Keratinocyte (primary cell): Measurements from ENCODE around the gene RBM39. TPM values are rescaled to one million over a fixed set of nuclear protein-coding genes. Genes with fewer than 3 reads are reported as not detected.
A peak's percentile ranks its signal among the peaks of the same experiment; 100 is the strongest.

ENCODE experiments used
- DNase-seq: peaks from one replicate; pipeline ENCODE4 v3.0.0-alpha.2; 2011; ENCODE audit warnings: low read depth, missing footprints, low spot score
- FAIRE-seq: peaks from 2 replicates; lab custom pipeline; 2011; peaks lifted over from hg19 to GRCh38; lab: Jason Lieb, UNC
- H2AFZ ChIP-seq: 2 replicates; pipeline ENCODE4 v1.6.0; 2012; ENCODE audit warnings: low read length, control low read depth, inconsistent platforms; ENCODE audit not compliant: control insufficient read depth
- H3K27ac ChIP-seq: 2 replicates; pipeline ENCODE4 v1.5.1; 2011; ENCODE audit warnings: low read length; ENCODE audit not compliant: control insufficient read depth, insufficient read depth
- H3K27me3 ChIP-seq: 3 replicates; pipeline ENCODE4 v1.6.0; 2011; ENCODE audit warnings: low read length; ENCODE audit not compliant: control insufficient read depth, insufficient read depth; ENCODE audit errors: extremely low read depth
- H3K36me3 ChIP-seq, 2 experiments: 2 replicates in 1 of 2; 3 replicates in 1 of 2; pipeline ENCODE4 v1.5.1; 2011; ENCODE audit warnings: low read length in 2 of 2, mild to moderate bottlenecking in 1 of 2; ENCODE audit not compliant: control insufficient read depth in 2 of 2, insufficient read depth in 2 of 2; ENCODE audit errors: extremely low read depth in 1 of 2
- H3K4me1 ChIP-seq: 3 replicates; pipeline ENCODE4 v1.5.1; 2011; ENCODE audit warnings: low read length; ENCODE audit not compliant: control insufficient read depth, insufficient read depth; ENCODE audit errors: extremely low read depth
- H3K4me2 ChIP-seq: 3 replicates; pipeline ENCODE4 v1.6.0; 2011; ENCODE audit warnings: low read depth, low read length; ENCODE audit not compliant: control insufficient read depth, insufficient read depth; ENCODE audit errors: extremely low read depth
- H3K4me3 ChIP-seq, 3 experiments: fragments of 200-600 bp in 1 of 3; sonication (generic) in 1 of 3; 2 replicates in 2 of 3; 3 replicates in 1 of 3; pipeline ENCODE4 v1.5.1; 2011 to 2016; ENCODE audit warnings: low read length in 3 of 3, mild to moderate bottlenecking in 3 of 3, control low read depth in 2 of 3, inconsistent platforms in 1 of 3, low read depth in 1 of 3, mixed read lengths in 1 of 3, mixed run types in 1 of 3, moderate library complexity in 1 of 3; ENCODE audit not compliant: control insufficient read depth in 2 of 3, insufficient read depth in 2 of 3; ENCODE audit errors: extremely low read depth in 1 of 3
- H3K79me2 ChIP-seq: 2 replicates; pipeline ENCODE4 v1.6.0; 2012; ENCODE audit warnings: low read length; ENCODE audit not compliant: control insufficient read depth, insufficient read depth
- H3K9ac ChIP-seq: 3 replicates; pipeline ENCODE4 v1.6.0; 2011; ENCODE audit warnings: low read length; ENCODE audit not compliant: control insufficient read depth, insufficient read depth; ENCODE audit errors: extremely low read depth
- H3K9me1 ChIP-seq: 3 replicates; pipeline ENCODE4 v1.6.0; 2011; ENCODE audit warnings: low read length; ENCODE audit not compliant: control insufficient read depth, insufficient read depth; ENCODE audit errors: extremely low read depth
- H3K9me3 ChIP-seq: 2 replicates; pipeline ENCODE4 v1.5.1; 2012; ENCODE audit warnings: low read depth, low read length; ENCODE audit not compliant: control insufficient read depth
- H4K20me1 ChIP-seq: 3 replicates; pipeline ENCODE4 v1.6.0; 2011; ENCODE audit warnings: low read length; ENCODE audit not compliant: control insufficient read depth, insufficient read depth; ENCODE audit errors: extremely low read depth
- EZH2 ChIP-seq: IDR thresholded peaks from one replicate; pipeline ENCODE4 v1.6.1; 2012; ENCODE audit warnings: inconsistent platforms, mild to moderate bottlenecking, low read length, moderate library complexity
- dilution Hi-C: fragments of 300-500 bp; cut with MboI; formaldehyde crosslinking; loops from one replicate; pipeline ENCODE4 v1.7.0; 2020; ENCODE audit warnings: low sequenced_read_pairs; ENCODE audit not compliant: extremely low pct_ligation_motif_present
- polyA plus RNA-seq, 5 experiments: library from polyadenylated mRNA; depleted of rRNA in 3 of 5; stranded (reverse) in 3 of 5; stranded (forward) in 1 of 5; unstranded in 1 of 5; fragments of >200 nt; gene quantifications; 1 replicate in 1 of 5; 2 replicates in 3 of 5; 3 replicates in 1 of 5; pipeline versions ENCODE4 v1.2.1 to v1.2.3, GENCODE V29; 2011 to 2012; ENCODE audit warnings: missing spikeins in 2 of 5, low read depth in 1 of 5, low replicate concordance in 1 of 5
- TF ChIP-seq, protein P1 (sequence below), 3 experiments: IDR thresholded peaks in 1 of 3; conservative IDR thresholded peaks in 1 of 3; optimal IDR thresholded peaks in 1 of 3; 2 replicates in 2 of 3; 3 replicates in 1 of 3; pipeline versions ENCODE3 to v1.5.1; 2011; ENCODE audit warnings: low read length in 3 of 3, mild to moderate bottlenecking in 3 of 3, moderate library complexity in 2 of 3, control low read depth in 1 of 3, inconsistent platforms in 1 of 3; ENCODE audit not compliant: insufficient read depth in 2 of 3; ENCODE audit errors: extremely low read depth in 1 of 3

RBM39 gene
- polyA plus RNA-seq, 1 donor (not counting 4 experiments of a cell fraction or from before 2014, with no cell fraction given) = 146 TPM

DNA sequence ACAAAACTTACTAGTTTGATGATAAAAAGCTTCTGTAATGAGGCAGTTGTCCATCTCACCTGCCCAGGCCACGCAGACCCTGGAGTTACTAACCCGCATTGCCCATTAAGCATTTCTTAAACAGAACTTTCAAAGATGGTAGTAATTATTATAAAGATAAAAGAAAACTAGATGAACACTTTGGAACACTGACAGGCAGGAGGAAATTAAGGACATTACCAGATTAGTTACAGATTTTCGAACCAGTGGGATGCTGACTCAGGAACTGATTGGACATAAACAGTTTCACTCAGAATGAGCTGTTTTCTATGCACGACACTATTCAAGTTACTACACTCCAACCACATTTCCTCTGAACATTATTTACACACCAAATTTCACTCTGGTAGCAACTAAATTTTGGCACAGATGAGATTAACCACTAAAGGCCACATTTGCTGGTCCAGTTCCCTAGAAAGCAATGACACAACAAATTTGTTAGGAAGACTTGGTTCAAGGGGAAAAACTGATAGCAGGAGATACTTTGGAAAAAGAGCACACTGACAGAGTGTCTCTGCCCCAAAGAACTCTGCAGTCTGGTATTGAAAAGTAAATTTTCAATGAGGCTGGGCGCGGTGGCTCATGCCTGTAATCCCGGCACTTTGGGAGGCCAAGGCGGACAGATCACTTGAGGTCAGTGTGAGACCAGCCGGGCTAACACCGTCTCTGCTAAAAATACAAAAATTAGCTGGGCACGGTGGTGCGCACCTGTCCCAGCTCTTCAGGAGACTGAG, 39.8 kb downstream of the RBM39 start:
- no peak overlapping the region for H3K4me3 ChIP-seq
- no peaks in the 10 kb centered on the region for H3K27me3 ChIP-seq
- peaks cover 18 to 23% of the 10 kb centered on the region in 2 experiments for H3K36me3 ChIP-seq
- H3K4me2 ChIP-seq = no peak overlapping the region
- no peak for FAIRE-seq
- H3K9ac ChIP-seq = no peak overlapping the region
- H3K9me1 ChIP-seq = no peaks in the 10 kb centered on the region
- dilution Hi-C loops = no loop called here
- H3K27ac ChIP-seq = no peak overlapping the region
- no peaks in the 10 kb centered on the region for H3K9me3 ChIP-seq
- peaks cover 11% of the 10 kb centered on the region for H4K20me1 ChIP-seq
- TF ChIP-seq EZH2 = no peak
- TF ChIP-seq, protein P1, sequence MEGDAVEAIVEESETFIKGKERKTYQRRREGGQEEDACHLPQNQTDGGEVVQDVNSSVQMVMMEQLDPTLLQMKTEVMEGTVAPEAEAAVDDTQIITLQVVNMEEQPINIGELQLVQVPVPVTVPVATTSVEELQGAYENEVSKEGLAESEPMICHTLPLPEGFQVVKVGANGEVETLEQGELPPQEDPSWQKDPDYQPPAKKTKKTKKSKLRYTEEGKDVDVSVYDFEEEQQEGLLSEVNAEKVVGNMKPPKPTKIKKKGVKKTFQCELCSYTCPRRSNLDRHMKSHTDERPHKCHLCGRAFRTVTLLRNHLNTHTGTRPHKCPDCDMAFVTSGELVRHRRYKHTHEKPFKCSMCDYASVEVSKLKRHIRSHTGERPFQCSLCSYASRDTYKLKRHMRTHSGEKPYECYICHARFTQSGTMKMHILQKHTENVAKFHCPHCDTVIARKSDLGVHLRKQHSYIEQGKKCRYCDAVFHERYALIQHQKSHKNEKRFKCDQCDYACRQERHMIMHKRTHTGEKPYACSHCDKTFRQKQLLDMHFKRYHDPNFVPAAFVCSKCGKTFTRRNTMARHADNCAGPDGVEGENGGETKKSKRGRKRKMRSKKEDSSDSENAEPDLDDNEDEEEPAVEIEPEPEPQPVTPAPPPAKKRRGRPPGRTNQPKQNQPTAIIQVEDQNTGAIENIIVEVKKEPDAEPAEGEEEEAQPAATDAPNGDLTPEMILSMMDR (optimal IDR thresholded peaks at IDR 0.05 in 1 of 3, IDR thresholded peaks at IDR 0.05 in 1 of 3, conservative IDR thresholded peaks at IDR 0.05 in 1 of 3; ENCODE audit: extremely low read depth in 1 of 3, insufficient read depth in 2 of 3, low read length in 3 of 3) = no peak
- H2AFZ ChIP-seq = no peak overlapping the region
- peaks cover 17% of the 10 kb centered on the region for H3K4me1 ChIP-seq
- peaks cover 33% of the 10 kb centered on the region for H3K79me2 ChIP-seq
- DNase-seq = no peak

DNA sequence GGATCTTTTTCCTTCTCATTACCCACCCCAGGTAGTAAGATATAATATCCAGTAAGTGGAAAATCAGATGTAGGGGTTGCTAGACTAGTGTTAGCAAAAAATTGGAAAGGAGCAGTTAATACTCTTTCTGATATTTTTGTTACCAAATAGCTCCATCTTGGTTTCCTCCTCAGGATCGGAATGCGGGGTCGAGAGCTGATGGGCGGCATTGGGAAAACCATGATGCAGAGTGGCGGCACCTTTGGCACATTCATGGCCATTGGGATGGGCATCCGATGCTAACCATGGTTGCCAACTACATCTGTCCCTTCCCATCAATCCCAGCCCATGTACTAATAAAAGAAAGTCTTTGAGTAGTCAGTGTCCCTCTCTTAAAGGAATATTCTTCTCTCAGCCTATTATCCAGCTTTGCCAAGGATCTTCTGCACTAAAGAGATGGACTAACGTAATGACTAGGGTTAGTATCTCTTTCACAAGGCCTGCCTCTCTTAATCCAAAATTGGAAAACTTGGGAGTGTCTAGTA, 41.4 kb downstream of the RBM39 start:
- peaks cover 19 to 20% of the 10 kb centered on the region in 2 experiments for H3K36me3 ChIP-seq
- H3K9ac ChIP-seq = peak overlapping the region; percentile 98
- H3K4me3 ChIP-seq = peak overlapping the region in 2 of 3 experiments; percentile 78 to 90
- peak overlapping the region; percentile 88 for H3K27ac ChIP-seq
- H4K20me1 ChIP-seq = peaks cover 11% of the 10 kb centered on the region
- dilution Hi-C loops = no loop called here
- TF ChIP-seq, protein P1 (optimal IDR thresholded peaks at IDR 0.05 in 1 of 3, IDR thresholded peaks at IDR 0.05 in 1 of 3, conservative IDR thresholded peaks at IDR 0.05 in 1 of 3; ENCODE audit: extremely low read depth in 1 of 3, insufficient read depth in 2 of 3, low read length in 3 of 3) = no peak
- no peak for TF ChIP-seq EZH2
- H3K9me3 ChIP-seq = no peaks in the 10 kb centered on the region
- peak overlapping the region; percentile 100 for H3K4me2 ChIP-seq
- peaks cover 17% of the 10 kb centered on the region for H3K4me1 ChIP-seq
- H2AFZ ChIP-seq = no peak overlapping the region
- FAIRE-seq (no peak), DNase-seq (no peak)
- H3K27me3 ChIP-seq = no peaks in the 10 kb centered on the region
- peaks cover 33% of the 10 kb centered on the region for H3K79me2 ChIP-seq
- no peaks in the 10 kb centered on the region for H3K9me1 ChIP-seq
